Amniotic stem cell (primary cell): ENCODE data around the gene CLIC3.
"Not testable (repeated sequence)": the region's sequence is repeated elsewhere in the genome, so short reads cannot be mapped to it uniquely, and the experiment has no call there.

Experiments
- DNase-seq: peaks from one replicate; lab custom pipeline; 2025; lab: John Stamatoyannopoulos, UW

The CLIC3 gene

DNA sequence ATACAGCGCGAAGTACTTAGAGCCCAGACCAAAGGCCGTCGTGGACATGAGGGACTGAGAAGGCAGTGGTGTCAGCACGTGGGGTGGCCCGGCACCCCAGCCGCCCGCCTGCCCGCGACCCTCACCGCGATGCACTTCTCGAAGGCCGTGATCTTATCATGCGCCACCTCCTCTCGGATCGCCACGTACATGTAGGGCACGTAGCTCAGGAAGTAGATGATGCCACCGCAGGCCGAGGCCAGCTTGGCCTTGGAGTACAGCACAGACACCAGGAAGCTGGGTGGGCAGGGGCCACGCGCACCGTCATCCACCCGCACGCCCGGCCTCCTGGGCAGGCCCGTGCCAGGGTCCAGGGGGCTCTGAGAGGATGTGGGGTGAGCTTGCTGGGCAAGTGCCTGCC, 20.7 kb upstream of the CLIC3 start:
- no peak for DNase-seq

DNA sequence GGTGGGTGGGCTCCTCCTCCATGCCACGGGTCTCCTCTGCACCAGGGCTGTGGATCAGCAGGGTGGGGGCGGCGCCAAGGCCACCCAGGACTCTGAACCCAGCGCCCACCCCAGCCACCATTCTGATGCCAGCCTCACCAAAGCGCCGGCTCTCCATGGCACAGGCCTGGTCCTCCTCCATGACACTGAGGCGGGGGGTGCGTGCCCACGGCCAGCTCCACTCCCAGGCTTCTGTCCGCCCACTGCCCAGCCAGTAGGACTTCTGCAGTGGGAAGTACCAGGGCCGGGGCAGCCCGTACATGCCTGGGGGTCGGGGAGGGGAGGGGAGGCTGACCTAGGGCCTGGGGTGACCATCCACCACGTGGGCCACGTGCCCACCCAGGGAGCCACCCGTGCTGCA, 20.1 kb upstream of the CLIC3 start:
- no peak for DNase-seq

DNA sequence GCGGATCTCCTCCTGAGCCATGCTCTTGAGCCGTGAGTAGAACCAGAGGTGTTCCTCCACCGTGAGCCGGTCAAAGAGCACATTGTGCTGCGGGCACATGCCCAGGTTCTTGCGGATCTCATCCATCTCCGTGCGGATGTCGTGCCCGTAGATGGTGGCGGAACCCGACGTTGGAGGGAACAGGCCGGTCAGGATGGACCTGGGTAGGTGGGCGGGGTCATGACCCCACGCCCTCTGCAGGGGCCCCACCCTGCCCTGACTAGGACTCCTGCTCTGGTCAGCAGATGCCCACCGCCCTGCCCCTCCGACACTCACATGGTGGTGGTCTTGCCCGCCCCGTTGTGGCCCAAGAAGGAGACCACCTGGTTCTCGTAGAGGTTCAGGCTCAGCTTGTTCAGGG, 19.6 kb upstream of the CLIC3 start:
- no peak for DNase-seq

DNA sequence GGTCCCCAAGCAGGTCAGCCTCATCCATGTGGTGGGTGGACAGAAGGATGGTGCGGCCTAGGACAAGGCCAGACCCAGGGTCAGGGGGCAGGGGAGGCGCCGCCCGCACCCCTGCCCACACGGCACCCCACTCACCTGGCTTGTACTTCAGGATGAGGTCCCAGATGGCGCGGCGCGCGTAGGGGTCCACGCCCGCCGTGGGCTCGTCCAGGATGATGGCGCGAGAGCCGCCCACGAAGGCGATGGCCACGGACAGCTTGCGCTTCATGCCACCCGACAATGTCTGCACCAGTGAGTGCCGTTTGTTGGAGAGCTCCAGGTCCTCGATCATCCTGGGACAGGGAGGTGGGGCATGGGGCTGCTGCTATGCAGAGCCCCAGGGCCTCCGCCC, 19.2 kb upstream of the CLIC3 start:
- DNase-seq = no peak

DNA sequence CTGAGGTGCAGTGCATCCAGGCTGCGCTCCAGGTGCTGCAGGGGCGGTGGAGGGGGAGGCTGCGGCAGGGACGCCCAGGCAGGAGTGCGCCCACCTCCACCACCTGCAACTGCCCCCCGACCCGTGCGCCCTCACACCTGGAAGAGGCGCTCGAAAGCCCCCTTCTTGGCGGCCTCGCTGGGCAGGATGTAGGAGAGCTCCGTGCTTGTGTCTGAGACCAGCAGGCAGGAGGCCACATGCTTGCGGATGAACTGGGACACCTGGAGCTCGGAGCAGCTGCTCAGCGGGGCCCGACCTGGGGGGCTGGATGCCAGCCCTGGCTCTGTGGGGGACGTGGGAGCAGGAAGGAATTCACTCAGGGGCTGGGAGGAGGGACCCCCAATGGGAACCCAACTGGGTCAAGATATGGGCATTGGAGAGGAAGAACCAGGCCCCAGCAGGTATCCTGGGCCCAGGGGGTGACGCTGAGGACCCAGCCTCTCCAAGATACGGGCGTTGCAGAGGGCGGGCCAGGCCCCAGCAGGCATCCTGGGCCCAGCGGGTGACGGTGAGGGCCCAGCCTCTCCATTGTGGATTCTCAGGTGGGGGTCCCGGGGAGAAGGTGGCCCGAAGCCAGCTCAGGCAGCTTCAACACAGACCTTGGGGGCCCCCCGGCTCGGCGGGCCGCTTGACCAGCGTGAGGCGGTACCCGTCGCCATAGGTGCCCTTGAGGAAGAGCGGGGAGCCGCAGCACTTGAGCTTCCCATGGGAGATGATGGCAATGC, 18.6 kb upstream of the CLIC3 start:
- no peak for DNase-seq

DNA sequence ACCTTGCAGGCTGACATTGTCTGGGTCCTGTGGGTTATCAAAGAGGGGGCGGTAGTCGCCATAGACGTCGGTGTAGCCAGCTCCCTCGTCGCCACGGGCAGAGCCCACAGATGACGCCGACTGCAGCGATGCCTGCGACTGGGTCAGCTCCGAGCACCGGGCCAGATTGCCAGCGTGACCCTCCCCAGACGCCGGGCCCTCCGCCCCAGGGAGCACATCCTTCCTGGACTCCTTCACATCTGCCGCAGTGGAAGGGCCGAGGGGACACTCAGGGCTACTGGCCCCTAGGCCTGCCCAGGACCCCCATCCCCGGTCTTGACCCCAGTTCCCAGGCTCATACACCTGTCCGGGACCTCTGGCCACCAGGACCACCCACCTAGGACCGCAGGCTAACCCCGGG, 17.8 kb upstream of the CLIC3 start:
- no peak for DNase-seq

DNA sequence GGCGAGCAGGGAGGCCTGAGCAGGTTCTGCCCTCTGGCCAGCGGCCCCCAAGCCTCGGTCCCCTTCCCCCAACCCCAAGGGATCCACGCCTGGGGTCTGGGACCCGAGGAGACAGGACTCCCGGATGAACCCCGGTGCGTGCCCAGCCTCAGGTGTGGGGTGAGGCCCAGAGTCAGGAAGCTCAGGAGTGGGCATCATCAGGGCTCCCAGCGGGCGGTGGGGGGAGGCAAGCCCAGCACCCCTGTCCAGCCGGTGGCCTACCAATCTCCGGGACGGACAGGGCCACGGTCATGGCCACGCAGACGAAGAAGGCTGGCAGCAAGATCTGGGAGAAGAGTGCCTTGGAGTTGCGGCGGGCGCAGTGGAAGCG, 17.2 kb upstream of the CLIC3 start:
- no peak for DNase-seq

DNA sequence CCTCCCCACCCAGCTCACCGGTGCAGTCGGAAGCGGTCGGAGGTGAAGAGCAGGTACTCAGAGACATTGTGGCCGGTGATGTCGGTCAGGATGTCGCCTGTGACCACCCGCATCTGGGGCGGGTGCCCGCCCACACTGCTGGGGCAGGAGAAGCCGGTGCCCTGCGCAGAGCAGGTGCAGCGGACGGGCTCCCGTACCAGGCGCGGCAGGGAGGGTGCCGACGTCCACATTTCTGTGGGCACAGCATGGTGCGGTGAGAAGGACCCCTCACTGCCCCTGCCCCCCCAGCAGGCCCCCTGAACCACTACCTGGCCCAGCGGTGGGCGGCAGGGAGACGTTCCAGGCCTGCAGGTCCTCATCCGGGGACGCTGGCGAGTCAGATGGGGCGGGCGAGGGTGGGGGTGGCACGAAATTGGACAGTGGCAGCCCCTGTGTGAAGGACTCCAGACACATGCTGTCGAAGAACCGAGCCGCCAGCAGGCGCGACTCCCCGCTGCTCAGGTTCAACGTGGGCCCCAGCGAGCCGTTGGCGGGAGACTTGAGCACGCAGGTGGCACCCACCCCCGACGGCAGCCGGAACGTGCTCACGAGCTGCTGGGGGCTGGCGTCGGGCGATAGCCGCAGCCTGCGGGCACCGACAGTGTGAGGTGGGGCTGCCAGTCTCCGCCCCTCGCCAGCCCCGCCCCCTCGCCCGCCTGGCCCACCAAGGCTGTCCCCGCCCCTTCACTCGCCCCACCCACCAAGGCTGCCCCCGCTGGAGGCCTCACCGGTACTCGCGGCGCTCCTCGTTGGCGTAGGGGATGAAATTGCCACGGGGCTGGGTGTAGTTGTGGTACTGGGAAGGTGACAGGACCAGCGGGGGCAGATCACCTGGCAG, 16.6 kb upstream of the CLIC3 start:
- no peak for DNase-seq

DNA sequence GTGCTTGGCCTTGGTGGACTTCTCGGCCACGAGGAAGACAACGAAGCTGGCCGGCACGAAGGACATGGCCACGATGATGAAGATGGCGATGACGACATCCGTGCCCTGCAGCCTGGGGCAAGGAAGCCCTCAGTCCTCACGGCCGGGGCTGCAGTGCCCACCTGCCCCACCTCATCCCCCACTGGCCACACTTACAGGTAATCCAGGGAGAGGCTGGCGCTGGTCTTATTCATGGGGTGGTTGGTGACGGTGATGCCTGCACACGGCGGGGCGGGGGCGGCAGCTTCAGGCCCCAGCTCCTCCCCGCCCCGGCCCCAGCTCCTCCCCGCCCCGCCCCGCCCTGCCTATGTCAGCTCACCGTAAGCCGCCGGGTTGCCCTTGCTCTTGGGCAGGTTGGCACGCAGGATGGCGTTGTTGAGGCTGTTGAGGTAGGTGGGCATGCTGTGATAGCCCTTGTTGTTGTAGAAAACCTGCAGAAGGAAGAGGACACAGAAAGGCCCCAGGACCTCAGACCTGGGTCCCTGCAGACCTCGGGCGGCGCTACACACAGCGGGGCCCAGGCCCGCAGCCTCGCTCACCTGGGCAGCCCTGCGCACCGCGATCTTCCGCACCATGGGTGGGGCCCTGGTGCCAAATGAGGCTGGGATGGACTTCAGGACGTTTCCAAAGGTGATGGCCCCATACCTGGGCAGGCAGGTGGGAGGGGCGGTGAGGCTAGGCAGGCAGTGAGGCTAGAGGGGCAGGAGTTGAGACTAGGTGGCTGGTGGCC, 15.7 kb upstream of the CLIC3 start:
- DNase-seq = no peak

DNA sequence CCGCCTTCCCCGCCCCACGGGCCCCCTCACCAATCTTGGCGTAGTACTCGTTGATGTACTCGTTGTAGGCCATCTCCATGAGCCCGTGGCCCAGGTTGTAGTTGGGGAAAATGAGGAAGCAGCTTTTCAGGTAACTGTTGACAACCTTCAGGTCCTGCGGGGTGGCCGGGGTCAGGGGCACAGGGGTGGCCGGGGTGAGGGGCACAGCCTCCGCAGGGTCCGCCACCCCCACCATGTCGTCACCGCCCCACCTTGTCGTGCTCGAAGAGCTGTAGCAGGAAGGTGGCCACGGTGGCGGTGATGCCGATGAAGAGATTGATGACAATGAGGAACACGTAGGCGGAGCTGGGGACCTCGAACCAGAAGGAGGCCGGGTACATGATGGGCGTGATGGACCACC, 14.8 kb upstream of the CLIC3 start:
- no peak for DNase-seq

DNA sequence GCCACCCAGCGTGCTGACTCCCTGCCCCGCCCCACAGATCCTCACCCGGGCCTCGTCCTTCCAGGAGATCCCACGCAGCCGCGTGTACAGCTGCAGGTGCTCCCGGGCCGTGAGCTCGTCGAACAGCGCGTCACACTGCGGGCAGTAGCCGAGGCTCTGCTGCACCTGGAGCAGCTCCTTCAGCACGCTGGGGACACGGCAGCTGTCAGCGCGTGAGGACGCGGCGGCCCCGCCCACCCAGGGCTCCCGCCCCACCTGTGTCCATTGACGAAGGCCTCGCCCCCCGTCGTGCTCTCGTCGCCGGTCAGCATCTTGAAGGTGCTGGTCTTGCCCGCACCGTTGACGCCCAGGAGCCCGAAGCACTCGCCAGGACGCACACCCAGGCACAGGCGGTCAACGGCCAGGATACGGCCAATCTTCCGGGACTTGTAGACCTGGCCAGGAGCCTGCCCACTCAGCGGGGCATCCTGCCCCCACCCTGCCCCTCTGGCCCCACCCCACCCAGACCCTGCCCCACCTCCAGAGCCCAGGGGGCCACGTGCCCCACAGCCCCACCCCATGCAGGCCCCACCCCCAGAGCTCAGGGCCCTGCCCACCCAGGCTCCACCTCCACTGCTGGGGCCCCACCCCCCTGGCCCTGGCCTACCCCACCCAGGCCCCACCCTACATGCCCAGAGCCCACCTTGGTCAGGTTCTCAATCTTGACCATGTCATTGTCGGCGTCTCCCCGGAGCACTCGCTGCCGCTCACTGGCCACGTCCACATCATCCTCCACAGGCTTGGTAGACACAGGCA, 13.8 kb upstream of the CLIC3 start:
- no peak for DNase-seq

DNA sequence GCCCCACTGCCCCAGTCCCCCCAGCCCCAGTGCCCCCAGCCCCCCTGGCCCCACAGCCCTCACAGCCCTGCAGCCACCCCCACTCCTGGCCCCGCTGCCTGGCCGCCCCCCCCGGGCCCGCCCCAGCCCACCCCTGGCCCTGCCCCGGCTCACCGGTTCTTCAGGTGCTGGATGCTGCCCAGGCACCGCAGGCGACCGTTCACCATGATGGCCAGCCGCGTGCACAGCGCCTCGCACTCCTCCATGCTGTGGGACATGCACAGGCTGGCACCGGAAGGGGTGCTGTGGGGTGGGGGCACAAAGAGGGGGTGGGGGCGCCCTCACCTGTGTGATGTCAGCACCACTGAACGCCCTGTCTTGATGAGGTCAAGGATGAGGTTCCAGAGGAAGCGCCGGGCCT, 12.8 kb upstream of the CLIC3 start:
- no peak for DNase-seq

DNA sequence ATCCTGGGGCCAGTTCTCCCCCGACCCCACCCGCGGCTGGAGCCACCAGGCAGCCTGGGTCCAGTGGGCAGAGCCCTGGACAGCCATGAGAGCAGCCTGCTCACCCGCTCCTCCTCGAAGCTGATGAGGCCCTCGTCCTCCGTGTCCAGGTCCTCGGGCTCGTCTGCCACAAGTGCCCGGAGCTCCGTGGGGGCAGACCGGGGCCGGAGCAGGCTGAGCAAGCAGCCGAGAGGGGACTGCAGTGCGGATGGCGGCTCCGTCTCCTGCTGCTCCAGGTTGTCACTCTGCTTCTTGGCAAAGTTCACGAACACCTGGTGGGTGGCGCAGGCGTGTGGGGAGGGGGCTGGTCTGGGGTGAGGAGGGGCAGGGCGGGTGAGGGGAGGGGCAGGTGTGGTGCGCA, 11.9 kb upstream of the CLIC3 start:
- DNase-seq = no peak

DNA sequence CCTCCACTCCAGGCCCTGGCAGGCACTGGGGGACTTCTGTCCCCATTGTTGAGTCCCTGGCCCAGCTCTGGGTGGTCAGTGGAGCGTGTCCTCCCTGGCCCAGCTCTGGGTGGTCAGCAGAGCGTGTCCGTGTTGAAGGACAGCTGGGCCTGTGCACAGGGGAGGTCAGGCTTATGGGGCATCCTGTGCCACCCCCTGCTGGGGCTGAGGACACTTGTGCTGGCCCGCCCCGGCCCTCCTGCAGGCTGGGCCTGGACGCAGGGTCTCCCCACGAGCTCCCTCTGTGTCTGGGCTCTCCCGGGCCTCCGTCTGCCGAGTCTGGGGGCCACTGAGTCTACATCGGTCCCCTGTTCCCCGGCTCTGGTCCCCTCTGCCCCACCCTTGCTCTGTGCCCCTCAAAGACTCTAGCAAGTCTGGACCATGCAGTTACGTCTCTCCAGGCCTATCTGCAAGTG, 11.5 kb upstream of the CLIC3 start:
- DNase-seq = no peak

DNA sequence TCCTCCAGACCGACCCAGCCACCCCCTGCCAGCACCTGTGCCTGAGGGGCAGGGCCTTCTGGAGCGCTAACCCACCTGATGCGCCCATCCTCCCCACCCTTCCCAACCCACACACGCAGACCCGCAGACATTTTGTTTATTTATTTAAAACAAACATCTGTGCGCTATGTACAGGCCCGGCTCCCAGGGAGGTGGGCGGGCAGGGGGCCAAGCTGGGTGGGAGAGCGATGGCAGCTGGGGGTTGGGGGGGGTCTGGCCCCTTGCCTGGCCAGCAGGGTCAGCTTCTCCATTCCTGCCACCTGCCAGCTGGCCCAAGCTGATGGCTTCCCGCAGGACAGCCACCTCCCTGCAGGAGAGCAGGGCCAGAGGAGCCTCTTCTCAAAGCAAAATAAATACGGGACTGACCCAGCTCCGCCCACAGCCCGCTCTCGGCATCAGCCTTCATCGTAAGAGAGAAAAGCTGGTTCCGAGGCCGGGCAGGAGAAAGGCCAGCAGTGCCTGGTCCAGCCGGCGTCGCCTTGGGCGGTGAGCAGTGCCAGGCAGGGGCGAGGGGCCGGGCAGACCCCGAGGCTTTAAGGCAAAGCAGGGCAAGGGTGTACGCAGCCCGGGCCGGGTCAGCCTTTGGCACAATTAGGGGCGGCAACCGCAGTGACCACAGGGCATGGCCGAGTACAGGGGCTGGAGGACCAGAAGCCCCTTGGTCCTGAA, 10.9 kb upstream of the CLIC3 start:
- no peak for DNase-seq

DNA sequence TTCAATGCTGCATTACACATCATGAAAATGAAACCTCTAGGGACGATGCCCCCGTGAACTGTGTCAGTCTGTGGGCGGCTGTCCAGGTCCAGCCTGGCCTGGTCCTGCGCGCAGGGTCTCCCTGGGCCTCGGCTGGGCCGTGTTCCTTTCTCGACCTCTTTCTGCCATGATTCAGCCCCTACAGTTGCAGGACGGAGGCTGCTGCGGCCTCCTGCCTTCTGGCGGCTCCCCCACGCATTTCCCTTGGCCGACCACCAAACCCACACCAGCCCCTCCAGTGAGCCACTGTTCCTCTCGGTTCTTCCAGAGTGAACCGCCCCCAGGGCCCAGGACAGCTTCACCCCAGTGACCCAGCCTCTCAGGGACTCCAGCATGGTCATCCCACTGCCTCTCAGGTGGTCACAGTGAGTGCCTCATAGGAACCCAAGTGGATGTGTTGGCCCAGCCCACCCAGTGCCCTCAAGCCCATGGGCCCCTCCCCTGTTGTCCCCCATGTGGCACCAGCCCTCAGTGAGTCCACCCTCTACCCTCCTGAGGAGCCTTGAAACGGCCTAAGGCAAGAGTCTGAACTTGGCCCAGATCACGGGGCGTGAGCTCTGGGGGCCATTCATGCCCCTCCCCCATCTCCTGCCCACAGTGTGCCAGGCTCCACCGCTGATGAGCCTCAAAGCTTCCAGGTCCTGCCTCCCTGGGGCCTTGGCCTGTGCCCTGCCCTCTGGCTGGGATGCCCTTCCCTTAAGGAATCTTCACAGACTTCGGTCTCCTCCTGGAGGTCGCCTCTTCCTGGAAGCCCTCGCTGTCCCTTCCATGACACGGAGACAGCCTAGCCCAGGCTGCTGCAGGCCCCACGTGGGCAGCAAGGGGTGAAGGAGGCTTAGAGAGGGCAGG, 10.0 kb upstream of the CLIC3 start:
- DNase-seq = no peak

DNA sequence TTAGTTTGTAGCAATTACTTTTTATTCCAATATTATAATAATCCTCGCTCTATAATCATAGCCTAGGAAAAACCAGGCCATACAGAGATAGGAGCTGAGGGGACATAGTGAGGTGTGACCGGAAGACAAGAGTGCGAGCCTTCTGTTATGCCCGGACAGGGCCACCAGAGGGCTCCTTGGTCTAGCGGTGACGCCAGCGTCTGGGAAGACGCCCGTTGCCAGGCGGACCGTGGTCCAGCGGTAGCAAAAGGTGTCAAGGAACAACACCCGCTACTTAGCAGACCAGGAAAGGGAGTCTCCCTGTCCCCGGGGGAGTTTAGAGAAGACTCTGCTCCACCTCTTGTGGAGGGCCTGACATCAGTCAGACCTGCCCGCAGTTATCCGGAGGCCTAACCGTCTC, 7.9 kb upstream of the CLIC3 start:
- DNase-seq = not testable (repeated sequence)

DNA sequence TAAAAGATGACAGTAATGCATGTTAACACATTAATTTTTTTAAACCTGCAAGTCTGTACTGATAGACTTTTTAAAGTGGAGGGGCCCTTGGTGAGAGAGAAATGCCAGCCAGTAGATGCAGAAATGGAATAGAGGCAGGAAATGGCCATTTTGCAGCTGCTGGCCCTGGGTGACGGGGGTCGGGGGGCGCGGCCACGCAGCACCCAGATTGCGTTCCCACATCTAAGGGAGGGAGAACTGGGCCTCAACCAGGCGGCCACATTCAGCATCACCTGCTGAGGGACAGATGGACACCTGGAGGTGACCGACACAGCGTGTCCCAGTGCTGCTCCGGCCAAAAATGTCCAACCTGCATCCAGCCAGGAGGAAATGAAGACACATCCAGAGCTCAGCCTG, 6.3 kb upstream of the CLIC3 start:
- no peak for DNase-seq

DNA sequence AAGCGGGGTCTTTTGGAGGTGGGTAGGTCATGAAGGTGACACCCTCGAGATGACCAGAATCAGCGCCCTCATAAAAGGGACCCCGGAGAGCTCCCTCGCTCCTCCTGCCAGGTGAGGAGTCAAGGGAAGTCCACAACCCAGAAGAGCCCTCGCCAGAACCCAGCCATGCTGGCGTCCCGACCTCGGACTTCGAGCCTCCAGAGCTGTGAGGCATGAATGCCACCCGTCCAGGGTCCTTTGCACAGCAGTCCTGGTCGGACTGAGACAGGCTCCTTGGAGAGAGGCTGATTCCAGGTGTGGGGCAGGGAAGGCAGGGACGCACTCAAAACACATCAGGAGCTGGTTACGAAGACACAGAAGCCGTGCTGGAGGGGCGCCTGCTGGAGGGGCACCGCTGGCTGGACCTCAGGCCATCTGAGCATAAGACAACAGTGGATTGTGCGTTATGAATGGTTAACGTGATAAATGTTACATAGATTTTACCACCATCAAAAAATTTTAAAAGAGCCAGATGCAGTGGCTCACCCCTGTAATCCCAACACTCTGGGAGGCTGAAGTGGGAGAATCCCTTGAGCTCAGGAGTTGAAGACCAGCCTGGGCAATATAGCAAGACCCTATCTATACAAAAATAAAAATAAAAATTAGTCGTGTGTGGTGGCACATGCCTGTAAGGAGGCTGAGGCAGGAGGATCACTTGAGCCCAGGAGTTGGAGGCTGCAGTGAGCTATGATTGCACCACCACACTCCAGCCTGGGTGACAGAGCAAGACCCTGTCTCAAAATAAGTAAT, 5.7 kb upstream of the CLIC3 start:
- DNase-seq = no peak
